PFSK-1 (cell line): ENCODE data around the gene CISH.

Source experiments
- FOXP2 ChIP-seq: optimal IDR thresholded peaks from 2 replicates; pipeline ENCODE3; 2011; ENCODE audit warnings: borderline replicate concordance, control low read depth, inconsistent platforms; ENCODE audit not compliant: insufficient read depth; ENCODE audit errors: extremely low read length, extremely low read depth
- POLR2AphosphoS5 ChIP-seq: IDR thresholded peaks from 2 replicates; pipeline ENCODE4 v1.6.1; 2012; ENCODE audit warnings: low read depth, mild to moderate bottlenecking, control low read depth, low read length, moderate library complexity
- SIN3A ChIP-seq: IDR thresholded peaks from 2 replicates; pipeline ENCODE4 v1.6.1; 2012; ENCODE audit warnings: mild to moderate bottlenecking, low read length, moderate library complexity, borderline replicate concordance; ENCODE audit not compliant: insufficient read depth
- TAF1 ChIP-seq: IDR thresholded peaks from 2 replicates; pipeline ENCODE4 v1.6.1; 2012; ENCODE audit warnings: low read length, control low read depth, borderline replicate concordance; ENCODE audit not compliant: insufficient read depth
- TF ChIP-seq, protein P1 (sequence below), 2 experiments: IDR thresholded peaks; 2 replicates each; pipeline versions ENCODE4 v1.6.1 to v1.8.0; 2011 to 2012; ENCODE audit warnings: low read depth in 2 of 2, low read length in 2 of 2, control low read depth in 1 of 2, inconsistent platforms in 1 of 2, mild to moderate bottlenecking in 1 of 2, moderate library complexity in 1 of 2; ENCODE audit not compliant: insufficient read depth in 1 of 2

DNA sequence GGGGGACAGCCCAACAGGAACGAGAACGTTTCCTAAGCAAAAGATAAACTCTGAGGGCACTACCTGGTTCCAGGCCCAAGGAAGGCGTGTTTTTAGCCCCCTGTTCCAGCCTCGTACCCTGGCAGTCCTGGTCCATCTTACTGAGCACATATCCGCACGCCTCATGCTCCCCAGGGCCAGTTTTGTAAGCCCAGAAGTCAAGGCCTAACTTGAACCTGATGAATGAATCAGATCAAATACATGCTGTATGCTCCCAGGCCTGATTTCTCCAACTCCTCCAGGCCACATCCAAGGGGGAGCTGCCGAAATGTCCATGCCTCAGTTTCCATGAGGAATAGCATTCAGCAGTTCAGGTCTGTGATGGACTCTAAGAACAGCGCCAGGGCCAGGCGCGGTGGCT lies 48.8 kb upstream of the CISH start:
- TF ChIP-seq POLR2AphosphoS5 (no peak), FOXP2 (no peak), TAF1 (no peak), SIN3A (no peak)
- TF ChIP-seq, protein P1, sequence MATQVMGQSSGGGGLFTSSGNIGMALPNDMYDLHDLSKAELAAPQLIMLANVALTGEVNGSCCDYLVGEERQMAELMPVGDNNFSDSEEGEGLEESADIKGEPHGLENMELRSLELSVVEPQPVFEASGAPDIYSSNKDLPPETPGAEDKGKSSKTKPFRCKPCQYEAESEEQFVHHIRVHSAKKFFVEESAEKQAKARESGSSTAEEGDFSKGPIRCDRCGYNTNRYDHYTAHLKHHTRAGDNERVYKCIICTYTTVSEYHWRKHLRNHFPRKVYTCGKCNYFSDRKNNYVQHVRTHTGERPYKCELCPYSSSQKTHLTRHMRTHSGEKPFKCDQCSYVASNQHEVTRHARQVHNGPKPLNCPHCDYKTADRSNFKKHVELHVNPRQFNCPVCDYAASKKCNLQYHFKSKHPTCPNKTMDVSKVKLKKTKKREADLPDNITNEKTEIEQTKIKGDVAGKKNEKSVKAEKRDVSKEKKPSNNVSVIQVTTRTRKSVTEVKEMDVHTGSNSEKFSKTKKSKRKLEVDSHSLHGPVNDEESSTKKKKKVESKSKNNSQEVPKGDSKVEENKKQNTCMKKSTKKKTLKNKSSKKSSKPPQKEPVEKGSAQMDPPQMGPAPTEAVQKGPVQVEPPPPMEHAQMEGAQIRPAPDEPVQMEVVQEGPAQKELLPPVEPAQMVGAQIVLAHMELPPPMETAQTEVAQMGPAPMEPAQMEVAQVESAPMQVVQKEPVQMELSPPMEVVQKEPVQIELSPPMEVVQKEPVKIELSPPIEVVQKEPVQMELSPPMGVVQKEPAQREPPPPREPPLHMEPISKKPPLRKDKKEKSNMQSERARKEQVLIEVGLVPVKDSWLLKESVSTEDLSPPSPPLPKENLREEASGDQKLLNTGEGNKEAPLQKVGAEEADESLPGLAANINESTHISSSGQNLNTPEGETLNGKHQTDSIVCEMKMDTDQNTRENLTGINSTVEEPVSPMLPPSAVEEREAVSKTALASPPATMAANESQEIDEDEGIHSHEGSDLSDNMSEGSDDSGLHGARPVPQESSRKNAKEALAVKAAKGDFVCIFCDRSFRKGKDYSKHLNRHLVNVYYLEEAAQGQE (IDR thresholded peaks at IDR 0.05; ENCODE audit: insufficient read depth in 1 of 2, low read depth in 2 of 2, low read length in 2 of 2): no peak
